Urothelium cell line (cell line): Measurements from ENCODE around the gene RPF1.
A peak's percentile ranks its signal among the peaks of the same experiment; 100 is the strongest.
"Not testable (repeated sequence)": the region's sequence is repeated elsewhere in the genome, so short reads cannot be mapped to it uniquely, and the experiment has no call there.

Experiments used
- DNase-seq: peaks from one replicate; pipeline ENCODE4 v3.0.0; 2011; ENCODE audit warnings: low spot score, mixed read lengths
- FAIRE-seq: peaks from 2 replicates; lab custom pipeline; 2011; peaks lifted over from hg19 to GRCh38; lab: Jason Lieb, UNC

RPF1 gene, protein sequence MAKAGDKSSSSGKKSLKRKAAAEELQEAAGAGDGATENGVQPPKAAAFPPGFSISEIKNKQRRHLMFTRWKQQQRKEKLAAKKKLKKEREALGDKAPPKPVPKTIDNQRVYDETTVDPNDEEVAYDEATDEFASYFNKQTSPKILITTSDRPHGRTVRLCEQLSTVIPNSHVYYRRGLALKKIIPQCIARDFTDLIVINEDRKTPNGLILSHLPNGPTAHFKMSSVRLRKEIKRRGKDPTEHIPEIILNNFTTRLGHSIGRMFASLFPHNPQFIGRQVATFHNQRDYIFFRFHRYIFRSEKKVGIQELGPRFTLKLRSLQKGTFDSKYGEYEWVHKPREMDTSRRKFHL

DNA sequence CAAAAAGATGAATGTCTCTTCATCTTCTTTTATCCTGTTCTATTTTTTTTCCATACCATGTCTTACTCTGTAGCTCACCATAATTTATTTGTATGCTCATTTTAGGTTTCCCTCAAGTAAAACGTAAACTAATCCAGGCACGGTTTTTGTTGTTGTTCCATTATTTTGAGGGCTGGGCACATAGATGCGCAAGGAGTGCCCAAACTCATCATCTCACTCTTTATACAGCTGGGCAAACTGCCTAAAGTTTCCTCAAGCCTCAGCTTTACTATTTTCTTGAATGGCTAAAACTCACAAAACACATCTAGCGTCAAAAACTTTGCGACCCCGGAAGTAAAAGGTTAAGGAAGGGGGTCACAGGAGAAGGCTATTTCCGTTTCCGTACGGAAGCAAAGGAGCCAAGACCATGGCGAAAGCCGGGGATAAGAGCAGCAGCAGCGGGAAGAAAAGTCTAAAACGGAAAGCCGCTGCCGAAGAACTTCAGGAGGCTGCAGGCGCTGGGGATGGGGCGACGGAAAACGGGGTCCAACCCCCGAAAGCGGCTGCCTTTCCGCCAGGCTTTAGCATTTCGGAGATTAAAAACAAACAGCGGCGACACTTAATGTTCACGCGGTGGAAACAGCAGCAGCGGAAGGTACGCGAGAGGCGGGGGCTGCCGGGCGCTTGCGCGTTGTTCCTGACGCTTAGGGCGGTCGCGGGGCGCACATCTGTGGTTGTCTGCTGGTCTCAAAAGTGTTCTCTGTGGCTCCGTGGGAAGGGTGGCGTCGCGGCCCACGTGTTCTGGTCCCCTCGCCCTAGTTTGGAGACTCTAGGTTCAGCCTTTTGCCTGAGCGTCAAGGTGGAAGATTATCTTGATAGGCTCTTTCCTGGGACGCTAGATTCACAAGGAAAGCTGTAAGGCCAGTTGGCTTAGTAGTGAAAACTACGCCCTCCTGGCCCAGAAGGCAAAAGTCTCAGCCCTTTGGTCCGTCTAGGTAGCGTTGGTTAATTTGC lies at the start of gene RPF1:
RPF1 (plus strand) TSS at position 391 of the 993 bp plus-strand sequence; CDS start at position 407, 16 bp downstream.
- peak; percentile 82 for DNase-seq
- FAIRE-seq, result no peak

DNA sequence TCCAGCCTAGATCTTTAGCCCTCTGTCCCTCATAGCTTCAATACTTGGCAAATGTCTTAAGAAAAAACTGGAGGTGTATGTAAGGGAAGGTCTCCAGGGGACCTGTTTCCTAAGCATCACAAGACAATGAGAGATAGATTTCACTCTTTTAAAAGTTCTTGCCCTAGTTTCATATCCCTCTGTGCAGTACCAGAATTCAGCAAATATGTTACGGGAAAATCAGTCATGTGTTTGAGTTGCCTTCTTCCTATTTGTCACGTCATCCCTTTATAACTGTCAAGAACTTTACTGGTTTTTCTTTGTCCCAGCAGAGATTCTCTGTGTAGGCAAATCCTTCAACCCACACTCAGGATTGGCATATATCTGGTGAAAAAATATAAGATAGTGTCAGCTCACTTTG lies 48.5 kb upstream of the RPF1 start:
- no peak for FAIRE-seq
- DNase-seq, result no peak

DNA sequence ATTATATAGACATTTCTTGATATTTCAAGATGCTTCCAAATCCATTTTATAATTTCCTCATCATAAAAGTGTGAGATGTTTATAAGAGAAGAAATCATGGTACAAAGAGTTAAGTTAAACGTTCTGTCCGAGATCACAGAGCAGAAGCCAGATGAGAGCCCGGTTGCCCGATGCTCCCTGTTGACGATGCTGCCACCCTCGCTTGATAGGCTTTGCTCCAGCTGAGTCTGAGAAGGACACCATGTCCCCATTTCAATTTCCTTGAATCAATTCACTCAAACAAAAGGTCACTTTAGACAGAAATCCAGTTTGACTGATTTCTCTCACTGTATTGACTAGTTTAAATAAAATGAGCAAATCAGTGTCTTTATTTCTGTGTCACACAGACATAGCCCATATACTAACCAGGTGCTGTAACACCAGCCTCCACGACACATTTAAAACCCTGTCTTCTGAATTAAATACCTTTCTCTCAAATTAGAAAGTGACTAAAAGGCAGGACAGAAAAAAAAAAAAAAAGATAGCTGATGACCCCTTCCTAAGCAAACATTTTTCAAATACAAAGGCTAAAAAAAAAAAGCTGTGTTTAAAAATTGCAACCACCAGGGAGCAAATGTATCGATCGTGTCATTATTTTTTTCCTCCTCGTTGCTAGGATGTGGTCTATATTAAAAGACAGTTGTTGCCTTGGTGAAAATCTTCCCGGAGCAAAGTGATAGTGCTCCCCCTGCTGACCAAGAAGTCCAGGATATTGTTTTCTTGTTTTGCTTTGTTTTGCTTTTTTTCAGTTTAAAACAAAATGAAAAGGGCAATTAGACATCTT lies 45.6 kb upstream of the RPF1 start:
- no peak for FAIRE-seq

GRCh38 chr1:84434081-84434769 lies 44.8 kb upstream of the RPF1 start:
- FAIRE-seq, result no peak
- no peak for DNase-seq

More for the DNA sequence above, 45.6 kb upstream of the RPF1 start:
- DNase-seq, result peak; percentile 53

GRCh38 chr1:84434801-84435549 lies 44.1 kb upstream of the RPF1 start:
- no peak for DNase-seq
- FAIRE-seq, result no peak

- FAIRE-seq (no peak), DNase-seq (no peak)
Observed at GRCh38 chr1:84436876-84437655, 42.0 kb upstream of the RPF1 start.

DNA sequence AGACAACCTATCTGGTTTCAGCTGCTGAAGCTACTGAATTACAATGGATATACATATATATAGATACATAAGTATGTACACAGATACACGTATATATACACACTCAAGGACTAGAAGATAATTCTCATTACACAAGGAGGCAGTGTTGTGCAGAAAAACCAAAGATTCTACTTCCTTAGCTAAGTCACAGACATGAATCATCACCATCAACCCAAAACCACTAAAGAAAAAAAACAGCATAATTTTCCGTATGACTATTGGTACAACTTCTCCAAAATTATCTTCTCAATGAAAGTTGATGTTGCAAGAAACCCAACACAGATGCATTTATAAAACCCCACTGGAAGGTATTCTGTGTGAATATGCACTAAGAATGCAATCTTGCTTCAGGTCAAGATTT lies 36.8 kb upstream of the RPF1 start:
- DNase-seq (peak; percentile 62), FAIRE-seq (no peak)

DNA sequence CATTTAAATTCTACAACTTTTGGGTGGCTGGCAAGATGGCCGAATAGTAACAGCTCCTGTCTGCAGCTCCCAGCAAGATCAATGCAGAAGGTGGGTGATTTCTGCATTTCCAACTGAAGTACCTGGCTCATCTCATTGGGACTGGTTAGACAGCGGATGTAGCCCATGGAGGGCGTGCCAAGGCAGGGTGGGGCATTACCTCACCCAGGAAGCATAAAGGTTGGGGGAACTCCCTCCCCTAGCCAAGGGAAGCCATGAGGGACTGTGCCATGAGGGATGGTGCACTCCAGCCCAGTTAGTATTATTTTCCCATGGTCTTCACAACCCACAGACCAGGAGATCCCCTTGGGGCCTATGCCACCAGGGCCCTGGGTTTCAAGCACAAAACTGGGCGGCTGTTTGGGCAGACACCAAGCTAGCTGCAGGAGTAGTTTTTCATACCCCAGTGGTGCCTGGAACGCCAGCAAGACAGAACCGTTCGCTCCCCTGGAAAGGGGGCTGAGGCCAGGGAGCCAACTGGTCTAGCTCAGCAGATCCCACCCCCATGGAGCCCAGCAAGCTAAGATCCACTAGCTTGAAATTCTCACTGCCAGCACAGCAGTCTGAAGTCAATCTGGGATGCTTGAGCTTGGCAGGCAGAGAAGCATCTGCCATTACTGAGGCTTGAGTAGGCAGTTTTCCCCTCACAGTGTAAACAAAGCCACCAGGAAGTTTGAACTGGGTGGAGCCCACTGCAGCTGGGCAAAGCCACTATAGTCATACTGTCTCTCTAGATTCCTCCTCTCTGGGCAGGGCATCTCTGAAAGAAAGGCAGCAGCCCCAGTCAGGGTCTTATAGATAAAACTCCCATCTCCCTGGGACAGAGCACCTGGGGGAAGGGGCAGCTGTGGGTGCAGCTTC lies 36.1 kb upstream of the RPF1 start:
- DNase-seq, FAIRE-seq: not testable (repeated sequence)

DNA sequence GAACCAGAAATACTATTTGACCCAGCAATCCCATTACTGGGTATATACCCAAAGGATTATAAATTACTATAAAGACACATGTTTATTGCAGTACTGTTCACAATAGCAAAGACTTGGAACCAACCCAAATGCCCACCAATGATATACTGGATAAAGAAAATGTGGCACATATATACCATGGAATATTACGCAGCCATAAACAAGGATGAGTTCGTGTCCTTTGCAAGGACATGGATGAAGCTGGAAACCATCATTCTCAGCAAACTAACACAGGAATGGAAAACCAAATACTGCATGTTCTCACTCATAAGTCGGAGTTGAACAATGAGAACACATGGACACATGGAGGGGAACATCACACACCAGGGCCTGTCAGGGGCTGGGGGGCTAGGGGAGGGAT lies 30.4 kb upstream of the RPF1 start:
- FAIRE-seq, DNase-seq: not testable (repeated sequence)

- no peak for FAIRE-seq
- no peak for DNase-seq
Observed at GRCh38 chr1:84450910-84451309, 28.2 kb upstream of the RPF1 start.

GRCh38 chr1:84452436-84452835 lies 26.6 kb upstream of the RPF1 start:
- no peak for FAIRE-seq
- no peak for DNase-seq

DNA sequence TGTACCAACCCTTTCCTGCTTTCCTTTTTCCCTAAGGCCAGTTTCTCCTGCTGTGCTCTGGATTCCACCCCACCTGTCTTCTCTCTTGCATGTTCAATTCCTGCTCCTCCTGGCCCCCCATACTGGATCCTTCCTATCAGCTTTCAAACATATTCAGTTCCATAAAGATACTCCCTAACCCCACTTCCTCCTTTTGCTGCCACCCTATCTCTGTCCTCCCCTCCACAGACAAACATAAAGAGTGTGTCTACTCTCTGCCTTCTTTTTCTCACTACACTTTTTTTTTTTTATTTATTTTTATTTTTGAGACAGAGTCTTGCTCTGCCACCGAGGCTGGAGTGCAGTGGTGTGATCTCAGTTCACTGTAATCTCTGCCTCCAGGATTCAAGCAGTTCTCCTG lies 16.9 kb upstream of the RPF1 start:
- FAIRE-seq (no peak), DNase-seq (no peak)

DNA sequence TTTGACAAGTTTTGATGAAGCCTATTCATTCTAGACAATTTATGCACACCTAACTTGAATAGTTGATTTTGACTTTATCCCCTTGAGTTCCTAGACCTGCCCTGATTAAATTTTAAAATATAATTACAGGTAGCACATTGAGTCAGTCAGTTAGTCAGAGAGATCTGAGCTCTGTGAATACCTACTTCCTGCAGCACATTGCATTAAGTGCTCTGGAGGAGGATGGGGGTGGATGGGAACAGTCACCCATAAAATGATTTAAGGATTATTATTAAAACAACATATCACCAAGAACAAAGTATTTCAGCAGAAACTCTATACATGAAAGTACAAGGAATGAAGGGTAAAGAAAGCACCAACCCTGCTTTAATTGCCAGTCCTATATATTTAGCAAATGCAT lies 11.8 kb upstream of the RPF1 start:
- DNase-seq, result no peak
- FAIRE-seq, result no peak

DNA sequence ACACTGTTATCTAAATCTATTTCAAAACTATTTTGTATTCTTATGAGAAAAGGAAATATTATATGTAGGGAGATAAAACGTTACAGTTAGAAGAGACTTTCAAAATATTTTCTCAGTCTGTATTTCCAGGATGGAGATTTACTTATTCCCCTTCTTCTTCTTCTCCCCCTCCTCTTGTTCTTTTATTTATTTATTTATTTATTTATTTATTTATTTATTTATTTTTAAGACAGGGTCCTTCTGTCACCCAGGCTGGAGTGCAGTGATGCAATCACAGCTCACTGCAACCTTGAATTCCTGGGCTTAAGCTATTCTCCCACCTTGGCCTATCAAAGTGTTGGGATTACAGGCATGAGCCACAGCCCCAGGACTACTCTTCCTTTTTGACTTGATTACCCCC lies 2.8 kb upstream of the RPF1 start:
- DNase-seq (no peak), FAIRE-seq (no peak)

DNA sequence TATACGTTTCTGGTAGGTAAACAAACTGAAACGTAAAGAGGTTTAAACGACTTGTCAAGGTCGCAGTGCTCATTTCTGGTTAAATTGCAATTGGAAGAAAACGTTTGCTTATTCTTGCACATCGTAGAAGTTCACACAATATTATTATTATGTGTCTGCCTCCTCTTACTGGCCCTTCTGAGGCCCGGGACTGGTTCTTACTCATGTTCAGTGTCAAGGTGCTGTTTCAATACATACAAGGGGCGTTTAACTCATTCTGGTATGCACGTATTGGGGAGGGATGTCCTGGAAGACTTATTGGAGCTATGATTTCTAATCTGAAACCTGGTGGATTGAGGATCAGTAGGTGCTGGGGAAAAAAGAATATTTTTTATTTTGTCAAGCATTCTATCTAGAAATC lies 932 bp downstream of the RPF1 start:
- FAIRE-seq (no peak), DNase-seq (no peak)

DNA sequence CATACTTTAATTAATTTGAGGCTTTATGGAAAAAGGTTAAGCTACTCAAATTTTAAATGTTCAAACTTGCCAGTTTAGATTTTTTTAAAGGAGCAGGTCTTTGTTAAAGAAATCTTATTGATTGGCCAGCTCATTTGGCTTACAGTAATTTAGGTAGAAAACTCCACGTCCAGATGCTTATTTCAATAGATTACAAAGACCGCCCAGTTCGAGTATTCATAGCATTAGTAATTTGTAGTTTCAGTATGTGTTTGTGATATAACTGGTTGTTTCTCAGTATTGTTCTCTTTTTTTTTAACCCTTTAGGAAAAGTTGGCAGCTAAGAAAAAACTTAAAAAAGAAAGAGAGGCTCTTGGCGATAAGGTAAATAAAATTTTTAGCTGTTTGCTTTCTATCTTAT lies 1.6 kb downstream of the RPF1 start:
- FAIRE-seq (no peak), DNase-seq (no peak)

DNA sequence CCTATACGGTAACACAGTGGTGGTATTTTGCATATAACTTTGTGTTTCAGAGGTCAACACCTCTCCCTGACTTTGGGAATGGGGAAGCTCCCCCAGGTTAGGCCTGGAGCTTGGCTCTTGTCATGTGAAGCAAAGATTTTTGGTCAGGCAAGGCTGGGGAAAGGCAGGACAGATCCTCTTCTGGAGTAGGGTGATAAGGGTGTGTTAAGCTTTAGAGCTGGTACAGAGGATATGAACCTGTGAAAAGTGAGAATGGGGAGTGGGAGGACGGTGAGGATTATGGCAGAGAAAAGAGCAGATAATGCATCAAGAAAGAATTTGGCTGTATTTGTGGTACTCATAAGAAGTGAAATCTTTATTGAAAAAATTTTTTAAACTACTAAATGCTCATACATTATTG lies 2.3 kb downstream of the RPF1 start:
- FAIRE-seq, result no peak

GRCh38 chr1:84488107-84488506 lies 9.0 kb downstream of the RPF1 start:
- no peak for DNase-seq
- no peak for FAIRE-seq

More for the DNA sequence above, 2.3 kb downstream of the RPF1 start:
- DNase-seq, result no peak
